GM23338 (cell line): ENCODE results near the gene CX3CR1. TPM values are rescaled to one million over a fixed set of nuclear protein-coding genes. Genes with fewer than 3 reads are reported as not detected.

Source experiments
- ATAC-seq: fragments of 200-7000 bp; cut with Tn5 transposase; 3 replicates; pipeline ENCODE4 v1.9.1; 2020
- DNase-seq: peaks from one replicate; pipeline ENCODE4 v3.0.0-alpha.2; 2015; ENCODE audit warnings: low spot score
- H2AFZ ChIP-seq: fragments of 200-600 bp; sonication (generic); 2 replicates; pipeline ENCODE4 v1.8.0; 2016; ENCODE audit warnings: antibody characterized with exemption, mild to moderate bottlenecking, moderate library complexity
- H3F3A ChIP-seq: fragments of 200-600 bp; sonication (generic); replicated peaks from 2 replicates; pipeline ENCODE4 v1.8.0; 2017; ENCODE audit warnings: antibody characterized with exemption, mixed run types, low read depth
- H3K27ac ChIP-seq: fragments of 200-600 bp; sonication (generic); 2 replicates; pipeline ENCODE4 v1.6.1; 2016; ENCODE audit warnings: low read depth
- H3K27me3 ChIP-seq: fragments of 200-600 bp; sonication (generic); 2 replicates; pipeline ENCODE4 v1.8.0; 2016; ENCODE audit warnings: mild to moderate bottlenecking, mixed run types, moderate library complexity; ENCODE audit not compliant: insufficient read depth
- H3K36me3 ChIP-seq: fragments of 200-600 bp; sonication (generic); 2 replicates; pipeline ENCODE4 v1.8.0; 2016; ENCODE audit warnings: mild to moderate bottlenecking; ENCODE audit not compliant: insufficient read depth
- H3K4me1 ChIP-seq: fragments of 200-600 bp; sonication (generic); 2 replicates; pipeline ENCODE4 v1.8.0; 2016; ENCODE audit warnings: mild to moderate bottlenecking, moderate library complexity; ENCODE audit not compliant: insufficient read depth
- H3K4me2 ChIP-seq: fragments of 200-600 bp; sonication (generic); 2 replicates; pipeline ENCODE4 v1.7.1; 2017; ENCODE audit warnings: mixed run types
- H3K4me3 ChIP-seq: fragments of 200-600 bp; sonication (generic); 2 replicates; pipeline ENCODE4 v1.6.1; 2016; ENCODE audit warnings: mixed run types
- H3K79me2 ChIP-seq: fragments of 200-600 bp; sonication (generic); replicated peaks from 2 replicates; pipeline ENCODE4 v1.8.0; 2017; ENCODE audit warnings: mild to moderate bottlenecking; ENCODE audit not compliant: insufficient read depth
- H3K9me2 ChIP-seq: fragments of 200-600 bp; sonication (generic); 2 replicates; pipeline ENCODE4 v1.8.0; 2017; ENCODE audit not compliant: insufficient read depth
- H4K20me1 ChIP-seq: fragments of 200-600 bp; sonication (generic); replicated peaks from 2 replicates; pipeline ENCODE4 v1.8.0; 2017; ENCODE audit warnings: mild to moderate bottlenecking; ENCODE audit not compliant: insufficient read depth
- H3K27ac Mint-ChIP-seq: 2 replicates; pipeline ENCODE4 v1.8.0; 2020; ENCODE audit warnings: inconsistent platforms, mild to moderate bottlenecking, moderate library complexity, mixed read lengths
- H3K27me3 Mint-ChIP-seq: 3 replicates; pipeline ENCODE4 v1.8.0; 2022; ENCODE audit warnings: low read depth, mild to moderate bottlenecking, moderate library complexity, mixed read lengths, inconsistent platforms; ENCODE audit not compliant: insufficient read depth, poor library complexity
- H3K36me3 Mint-ChIP-seq: 3 replicates; pipeline ENCODE4 v1.8.0; 2021; ENCODE audit warnings: low read depth, mild to moderate bottlenecking, inconsistent platforms, moderate library complexity, mixed read lengths
- H3K4me1 Mint-ChIP-seq: 3 replicates; pipeline ENCODE4 v1.8.0; 2020; ENCODE audit warnings: mild to moderate bottlenecking, inconsistent platforms, mixed read lengths
- H3K4me3 Mint-ChIP-seq: 3 replicates; pipeline ENCODE4 v1.8.0; 2021; ENCODE audit warnings: moderate library complexity, mild to moderate bottlenecking, inconsistent platforms, mixed read lengths
- H3K9me3 Mint-ChIP-seq: 3 replicates; pipeline ENCODE4 v1.8.0; 2020; ENCODE audit warnings: moderate library complexity, mild to moderate bottlenecking, inconsistent platforms, mixed read lengths
- CREB1 ChIP-seq: fragments of 250-450 bp; sonication (Bioruptor Pico); IDR thresholded peaks from 2 replicates; pipeline ENCODE4 v1.5.0; 2020; ENCODE audit warnings: low read depth, mild to moderate bottlenecking, moderate library complexity
- CTCF ChIP-seq, 2 experiments: fragments of 200-600 bp in 1 of 2; sonication (generic) in 1 of 2; conservative IDR thresholded peaks; 2 replicates each; pipeline versions ENCODE4 v1.5.1 to v1.6.1; 2016 to 2017; ENCODE audit warnings: antibody characterized with exemption in 2 of 2, low read depth in 2 of 2, mild to moderate bottlenecking in 2 of 2, moderate library complexity in 1 of 2
- ETS1 ChIP-seq: IDR thresholded peaks from 2 replicates; pipeline ENCODE4 v1.6.1; 2016; ENCODE audit warnings: antibody characterized with exemption
- EZH2 ChIP-seq: fragments of 200-600 bp; sonication (generic); IDR thresholded peaks from one replicate; pipeline ENCODE4 v1.8.0; 2017; ENCODE audit warnings: antibody characterized with exemption, mild to moderate bottlenecking, low read depth; ENCODE audit not compliant: unreplicated experiment
- EZH2phosphoT487 ChIP-seq: fragments of 200-600 bp; sonication (generic); IDR thresholded peaks from one replicate; pipeline ENCODE4 v1.8.1; 2018; ENCODE audit warnings: antibody characterized with exemption; ENCODE audit not compliant: unreplicated experiment
- JUNB ChIP-seq: IDR thresholded peaks from one replicate; pipeline ENCODE4 v1.6.1; 2016; ENCODE audit warnings: antibody characterized with exemption; ENCODE audit not compliant: unreplicated experiment
- NANOG ChIP-seq: IDR thresholded peaks from 2 replicates; pipeline ENCODE4 v1.6.1; 2016; ENCODE audit warnings: antibody characterized with exemption, borderline replicate concordance
- POLR2AphosphoS5 ChIP-seq: IDR thresholded peaks from 2 replicates; pipeline ENCODE4 v1.6.1; 2016; ENCODE audit warnings: antibody characterized with exemption, low read depth
- STAT1 ChIP-seq: IDR thresholded peaks from one replicate; pipeline ENCODE4 v1.6.1; 2016; ENCODE audit warnings: antibody characterized with exemption; ENCODE audit not compliant: unreplicated experiment
- ZNF114 ChIP-seq: fragments of 250-450 bp; sonication (Bioruptor Pico); IDR thresholded peaks from 2 replicates; pipeline ENCODE4 v1.5.0; 2020; ENCODE audit warnings: mild to moderate bottlenecking, moderate library complexity
- ZNF331 ChIP-seq: fragments of 250-450 bp; sonication (Bioruptor Pico); IDR thresholded peaks from 2 replicates; pipeline ENCODE4 v1.5.0; 2020; ENCODE audit warnings: low read depth, mild to moderate bottlenecking, moderate library complexity
- polyA plus RNA-seq: library from polyadenylated mRNA; unstranded; fragments of >200 nt; fragmentation: Nextera tagmentation; extraction: Ambion mirVana; gene quantifications from 2 replicates; pipeline ENCODE4 v1.2.1, GENCODE V29; 2016
- total RNA-seq: library from RNA; depleted of rRNA; stranded (reverse); fragments of >200 nt; shearing (Covaris generic); gene quantifications from 2 replicates; pipeline ENCODE4 v1.2.3, GENCODE V29; 2014
- TF ChIP-seq, protein P1 (sequence below): fragments of 250-450 bp; sonication (Bioruptor Pico); IDR thresholded peaks from 2 replicates; pipeline ENCODE4 v1.5.0; 2020; ENCODE audit warnings: mild to moderate bottlenecking, moderate library complexity
- TF ChIP-seq, protein P2 (sequence below): IDR thresholded peaks from one replicate; pipeline ENCODE4 v1.6.1; 2018; ENCODE audit warnings: antibody characterized with exemption; ENCODE audit not compliant: unreplicated experiment

Gene CX3CR1
- total and polyA plus RNA-seq, 2 experiments from 2014 or later: 0.24 to 0.42 TPM

DNA sequence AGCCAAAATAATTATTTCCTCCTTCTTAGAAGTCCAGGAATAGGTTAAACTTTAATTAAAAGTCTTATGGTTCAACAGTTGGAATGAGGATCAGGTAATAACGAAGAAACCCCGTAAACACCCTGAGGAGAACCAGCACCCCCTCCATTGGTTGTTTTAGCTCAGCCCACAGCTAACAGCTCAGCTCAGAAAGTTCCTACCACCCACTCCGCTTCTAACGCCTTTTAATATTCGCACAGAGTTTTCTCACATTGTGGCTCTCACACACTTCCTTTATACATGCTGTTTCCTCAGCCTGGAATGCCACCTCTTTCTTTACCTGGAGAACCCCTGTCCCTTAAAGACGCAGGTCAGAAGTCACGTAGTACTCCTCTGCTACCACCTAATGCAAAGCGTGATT, 17.0 kb downstream of the CX3CR1 start:
- ATAC-seq (no peak; the same call in 2 of the 3 replicates), DNase-seq (no peak)
- no peak overlapping the region for H2AFZ ChIP-seq
- H4K20me1 ChIP-seq: no peaks in the 10 kb centered on the region
- no peak overlapping the region for H3K4me3 ChIP-seq
- Mint-ChIP-seq H3K9me3 (no peaks in the 10 kb centered on the region), H3K4me1 (peaks cover 7% of the 10 kb centered on the region; the same call in 2 of the 3 replicates), H3K36me3 (no peaks in the 10 kb centered on the region), H3K27me3 (peaks cover 6% of the 10 kb centered on the region), H3K27ac (no peak overlapping the region), H3K4me3 (no peak overlapping the region)
- H3K79me2 ChIP-seq: no peaks in the 10 kb centered on the region
- peaks cover 8% of the 10 kb centered on the region; the same call in 1 of the 2 replicates for H3K9me2 ChIP-seq
- TF ChIP-seq NANOG: no peak
- TF ChIP-seq EZH2: no peak
- TF ChIP-seq ETS1: no peak
- TF ChIP-seq CREB1 (CRISPR knock-in tag): no peak
- TF ChIP-seq ZNF114 (CRISPR knock-in tag): no peak
- no peak for TF ChIP-seq STAT1
- no peak for TF ChIP-seq POLR2AphosphoS5
- TF ChIP-seq, protein P1, sequence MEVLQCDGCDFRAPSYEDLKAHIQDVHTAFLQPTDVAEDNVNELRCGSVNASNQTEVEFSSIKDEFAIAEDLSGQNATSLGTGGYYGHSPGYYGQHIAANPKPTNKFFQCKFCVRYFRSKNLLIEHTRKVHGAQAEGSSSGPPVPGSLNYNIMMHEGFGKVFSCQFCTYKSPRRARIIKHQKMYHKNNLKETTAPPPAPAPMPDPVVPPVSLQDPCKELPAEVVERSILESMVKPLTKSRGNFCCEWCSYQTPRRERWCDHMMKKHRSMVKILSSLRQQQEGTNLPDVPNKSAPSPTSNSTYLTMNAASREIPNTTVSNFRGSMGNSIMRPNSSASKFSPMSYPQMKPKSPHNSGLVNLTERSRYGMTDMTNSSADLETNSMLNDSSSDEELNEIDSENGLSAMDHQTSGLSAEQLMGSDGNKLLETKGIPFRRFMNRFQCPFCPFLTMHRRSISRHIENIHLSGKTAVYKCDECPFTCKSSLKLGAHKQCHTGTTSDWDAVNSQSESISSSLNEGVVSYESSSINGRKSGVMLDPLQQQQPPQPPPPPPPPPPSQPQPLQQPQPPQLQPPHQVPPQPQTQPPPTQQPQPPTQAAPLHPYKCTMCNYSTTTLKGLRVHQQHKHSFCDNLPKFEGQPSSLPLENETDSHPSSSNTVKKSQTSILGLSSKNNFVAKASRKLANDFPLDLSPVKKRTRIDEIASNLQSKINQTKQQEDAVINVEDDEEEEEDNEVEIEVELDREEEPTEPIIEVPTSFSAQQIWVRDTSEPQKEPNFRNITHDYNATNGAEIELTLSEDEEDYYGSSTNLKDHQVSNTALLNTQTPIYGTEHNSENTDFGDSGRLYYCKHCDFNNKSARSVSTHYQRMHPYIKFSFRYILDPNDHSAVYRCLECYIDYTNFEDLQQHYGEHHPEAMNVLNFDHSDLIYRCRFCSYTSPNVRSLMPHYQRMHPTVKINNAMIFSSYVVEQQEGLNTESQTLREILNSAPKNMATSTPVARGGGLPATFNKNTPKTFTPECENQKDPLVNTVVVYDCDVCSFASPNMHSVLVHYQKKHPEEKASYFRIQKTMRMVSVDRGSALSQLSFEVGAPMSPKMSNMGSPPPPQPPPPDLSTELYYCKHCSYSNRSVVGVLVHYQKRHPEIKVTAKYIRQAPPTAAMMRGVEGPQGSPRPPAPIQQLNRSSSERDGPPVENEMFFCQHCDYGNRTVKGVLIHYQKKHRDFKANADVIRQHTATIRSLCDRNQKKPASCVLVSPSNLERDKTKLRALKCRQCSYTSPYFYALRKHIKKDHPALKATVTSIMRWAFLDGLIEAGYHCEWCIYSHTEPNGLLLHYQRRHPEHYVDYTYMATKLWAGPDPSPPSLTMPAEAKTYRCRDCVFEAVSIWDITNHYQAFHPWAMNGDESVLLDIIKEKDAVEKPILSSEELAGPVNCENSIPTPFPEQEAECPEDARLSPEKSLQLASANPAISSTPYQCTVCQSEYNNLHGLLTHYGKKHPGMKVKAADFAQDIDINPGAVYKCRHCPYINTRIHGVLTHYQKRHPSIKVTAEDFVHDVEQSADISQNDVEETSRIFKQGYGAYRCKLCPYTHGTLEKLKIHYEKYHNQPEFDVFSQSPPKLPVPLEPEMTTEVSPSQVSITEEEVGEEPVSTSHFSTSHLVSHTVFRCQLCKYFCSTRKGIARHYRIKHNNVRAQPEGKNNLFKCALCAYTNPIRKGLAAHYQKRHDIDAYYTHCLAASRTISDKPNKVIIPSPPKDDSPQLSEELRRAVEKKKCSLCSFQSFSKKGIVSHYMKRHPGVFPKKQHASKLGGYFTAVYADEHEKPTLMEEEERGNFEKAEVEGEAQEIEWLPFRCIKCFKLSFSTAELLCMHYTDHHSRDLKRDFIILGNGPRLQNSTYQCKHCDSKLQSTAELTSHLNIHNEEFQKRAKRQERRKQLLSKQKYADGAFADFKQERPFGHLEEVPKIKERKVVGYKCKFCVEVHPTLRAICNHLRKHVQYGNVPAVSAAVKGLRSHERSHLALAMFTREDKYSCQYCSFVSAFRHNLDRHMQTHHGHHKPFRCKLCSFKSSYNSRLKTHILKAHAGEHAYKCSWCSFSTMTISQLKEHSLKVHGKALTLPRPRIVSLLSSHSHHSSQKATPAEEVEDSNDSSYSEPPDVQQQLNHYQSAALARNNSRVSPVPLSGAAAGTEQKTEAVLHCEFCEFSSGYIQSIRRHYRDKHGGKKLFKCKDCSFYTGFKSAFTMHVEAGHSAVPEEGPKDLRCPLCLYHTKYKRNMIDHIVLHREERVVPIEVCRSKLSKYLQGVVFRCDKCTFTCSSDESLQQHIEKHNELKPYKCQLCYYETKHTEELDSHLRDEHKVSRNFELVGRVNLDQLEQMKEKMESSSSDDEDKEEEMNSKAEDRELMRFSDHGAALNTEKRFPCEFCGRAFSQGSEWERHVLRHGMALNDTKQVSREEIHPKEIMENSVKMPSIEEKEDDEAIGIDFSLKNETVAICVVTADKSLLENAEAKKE (CRISPR knock-in tag): no peak
- TF ChIP-seq, protein P2, sequence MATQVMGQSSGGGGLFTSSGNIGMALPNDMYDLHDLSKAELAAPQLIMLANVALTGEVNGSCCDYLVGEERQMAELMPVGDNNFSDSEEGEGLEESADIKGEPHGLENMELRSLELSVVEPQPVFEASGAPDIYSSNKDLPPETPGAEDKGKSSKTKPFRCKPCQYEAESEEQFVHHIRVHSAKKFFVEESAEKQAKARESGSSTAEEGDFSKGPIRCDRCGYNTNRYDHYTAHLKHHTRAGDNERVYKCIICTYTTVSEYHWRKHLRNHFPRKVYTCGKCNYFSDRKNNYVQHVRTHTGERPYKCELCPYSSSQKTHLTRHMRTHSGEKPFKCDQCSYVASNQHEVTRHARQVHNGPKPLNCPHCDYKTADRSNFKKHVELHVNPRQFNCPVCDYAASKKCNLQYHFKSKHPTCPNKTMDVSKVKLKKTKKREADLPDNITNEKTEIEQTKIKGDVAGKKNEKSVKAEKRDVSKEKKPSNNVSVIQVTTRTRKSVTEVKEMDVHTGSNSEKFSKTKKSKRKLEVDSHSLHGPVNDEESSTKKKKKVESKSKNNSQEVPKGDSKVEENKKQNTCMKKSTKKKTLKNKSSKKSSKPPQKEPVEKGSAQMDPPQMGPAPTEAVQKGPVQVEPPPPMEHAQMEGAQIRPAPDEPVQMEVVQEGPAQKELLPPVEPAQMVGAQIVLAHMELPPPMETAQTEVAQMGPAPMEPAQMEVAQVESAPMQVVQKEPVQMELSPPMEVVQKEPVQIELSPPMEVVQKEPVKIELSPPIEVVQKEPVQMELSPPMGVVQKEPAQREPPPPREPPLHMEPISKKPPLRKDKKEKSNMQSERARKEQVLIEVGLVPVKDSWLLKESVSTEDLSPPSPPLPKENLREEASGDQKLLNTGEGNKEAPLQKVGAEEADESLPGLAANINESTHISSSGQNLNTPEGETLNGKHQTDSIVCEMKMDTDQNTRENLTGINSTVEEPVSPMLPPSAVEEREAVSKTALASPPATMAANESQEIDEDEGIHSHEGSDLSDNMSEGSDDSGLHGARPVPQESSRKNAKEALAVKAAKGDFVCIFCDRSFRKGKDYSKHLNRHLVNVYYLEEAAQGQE: no peak
- no peak for TF ChIP-seq ZNF331 (CRISPR knock-in tag)
- no peak for TF ChIP-seq JUNB
- no peak for TF ChIP-seq EZH2phosphoT487
- no peak for TF ChIP-seq CTCF (conservative IDR thresholded peaks at IDR 0.05; ENCODE audit: low read depth in 2 of 2)
- no peaks in the 10 kb centered on the region for H3K27me3 ChIP-seq
- no peaks in the 10 kb centered on the region for H3F3A ChIP-seq
- no peaks in the 10 kb centered on the region for H3K4me1 ChIP-seq
- H3K36me3 ChIP-seq: no peaks in the 10 kb centered on the region
- no peak overlapping the region for H3K4me2 ChIP-seq
- H3K27ac ChIP-seq: no peak overlapping the region
